ENCODE results near the gene DLG2. TPM values are rescaled to one million over a fixed set of nuclear protein-coding genes. Genes with fewer than 3 reads are reported as not detected.

The DLG2 gene
- total and polyA plus RNA-seq, 12 donors, result 1.0 to 14.8 (median 7.4) TPM

- DNase-seq, result no peak
Observed at GRCh38 chr11:83643115-83643514, 1984.0 kb downstream of the DLG2 start.

DNA sequence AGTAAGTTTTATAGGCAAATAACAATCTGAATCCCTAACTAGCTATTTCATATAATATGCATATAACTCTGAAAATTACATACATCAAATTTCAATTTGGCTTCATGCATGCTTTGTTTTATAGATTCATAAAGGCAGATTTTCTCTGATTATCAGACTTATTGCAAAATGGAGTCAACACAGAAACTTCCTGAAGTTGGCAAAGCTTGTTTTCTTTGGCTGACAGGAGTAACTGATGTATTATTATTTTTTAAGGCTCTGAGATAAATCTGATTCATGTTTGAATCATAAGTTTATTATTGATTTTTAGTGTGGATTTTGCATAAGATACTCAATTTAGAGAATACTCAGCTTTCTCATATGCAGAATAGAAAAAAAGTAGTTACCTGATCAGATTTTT is 1984.6 kb downstream of the DLG2 start:
- peaks cover 0 to 12% (median 0%) of the 10 kb centered on the region in 9 donors for H3K4me1 ChIP-seq
- H3K27me3 ChIP-seq, result no peaks in the 10 kb centered on the region
- intact Hi-C loops (cut with DNase I), result no loop called here
- no peak overlapping the region for H3K27ac ChIP-seq
- no peak for ATAC-seq
- no peaks in the 10 kb centered on the region for H3K36me3 ChIP-seq
- TF ChIP-seq, protein P1, sequence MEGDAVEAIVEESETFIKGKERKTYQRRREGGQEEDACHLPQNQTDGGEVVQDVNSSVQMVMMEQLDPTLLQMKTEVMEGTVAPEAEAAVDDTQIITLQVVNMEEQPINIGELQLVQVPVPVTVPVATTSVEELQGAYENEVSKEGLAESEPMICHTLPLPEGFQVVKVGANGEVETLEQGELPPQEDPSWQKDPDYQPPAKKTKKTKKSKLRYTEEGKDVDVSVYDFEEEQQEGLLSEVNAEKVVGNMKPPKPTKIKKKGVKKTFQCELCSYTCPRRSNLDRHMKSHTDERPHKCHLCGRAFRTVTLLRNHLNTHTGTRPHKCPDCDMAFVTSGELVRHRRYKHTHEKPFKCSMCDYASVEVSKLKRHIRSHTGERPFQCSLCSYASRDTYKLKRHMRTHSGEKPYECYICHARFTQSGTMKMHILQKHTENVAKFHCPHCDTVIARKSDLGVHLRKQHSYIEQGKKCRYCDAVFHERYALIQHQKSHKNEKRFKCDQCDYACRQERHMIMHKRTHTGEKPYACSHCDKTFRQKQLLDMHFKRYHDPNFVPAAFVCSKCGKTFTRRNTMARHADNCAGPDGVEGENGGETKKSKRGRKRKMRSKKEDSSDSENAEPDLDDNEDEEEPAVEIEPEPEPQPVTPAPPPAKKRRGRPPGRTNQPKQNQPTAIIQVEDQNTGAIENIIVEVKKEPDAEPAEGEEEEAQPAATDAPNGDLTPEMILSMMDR (IDR thresholded peaks at IDR 0.05), result no peak
- no peaks in the 10 kb centered on the region for H3K9me3 ChIP-seq
- DNase-seq, result no peak
- H3K4me3 ChIP-seq, result no peak overlapping the region

More at GRCh38 chr11:83643115-83643514, 1984.0 kb downstream of the DLG2 start:
- Histone ChIP-seq H3K36me3 (no peaks in the 10 kb centered on the region), H3K4me1 (peaks cover 0 to 12% (median 0%) of the 10 kb centered on the region in 9 donors), H3K4me3 (no peak overlapping the region), H3K27me3 (no peaks in the 10 kb centered on the region), H3K9me3 (no peaks in the 10 kb centered on the region), H3K27ac (no peak overlapping the region)
- intact Hi-C loops (cut with DNase I), result no loop called here
- ATAC-seq, result no peak
- 92 to 93% methylated on average over 1 of the region's 1 CpG for WGBS, 2 donors
- TF ChIP-seq, protein P1 (IDR thresholded peaks at IDR 0.05), result no peak

- TF ChIP-seq, protein P1 (IDR thresholded peaks at IDR 0.05), result no peak
- 17 to 20% methylated on average over 7 of the region's 7 CpGs for WGBS, 2 donors
- H3K27ac ChIP-seq, result peak overlapping the region in 2 of 10 donors; percentile 0 to 21
- H3K36me3 ChIP-seq, result no peaks in the 10 kb centered on the region
- ATAC-seq (peak; percentile 61 to 99 (median 90)), DNase-seq (peak; percentile 18 to 51)
- no peaks in the 10 kb centered on the region for H3K9me3 ChIP-seq
- intact Hi-C loops (cut with DNase I), result no loop called here
- no peaks in the 10 kb centered on the region for H3K27me3 ChIP-seq
- peaks cover 0 to 12% (median 0%) of the 10 kb centered on the region in 9 donors for H3K4me1 ChIP-seq
- no peak overlapping the region for H3K4me3 ChIP-seq
Observed at GRCh38 chr11:83641511-83641910, 1985.6 kb downstream of the DLG2 start.

GRCh38 chr11:83639995-83640758 is 1987.0 kb downstream of the DLG2 start:
- H3K9me3 ChIP-seq, result no peaks in the 10 kb centered on the region
- ATAC-seq (no peak), DNase-seq (no peak)
- H3K4me3 ChIP-seq, result no peak overlapping the region
- WGBS, 2 donors, result 84 to 88% methylated on average over 5 of the region's 5 CpGs
- H3K36me3 ChIP-seq, result no peaks in the 10 kb centered on the region
- H3K27me3 ChIP-seq, result no peaks in the 10 kb centered on the region
- H3K4me1 ChIP-seq, result peaks cover 0 to 12% (median 0%) of the 10 kb centered on the region in 9 donors
- TF ChIP-seq, protein P1 (IDR thresholded peaks at IDR 0.05), result no peak
- H3K27ac ChIP-seq, result no peak overlapping the region
- intact Hi-C loops (cut with DNase I), result no loop called here

All from heart right ventricle (tissue), 16 donors.